Endothelial cell of umbilical vein (primary cell): ENCODE data around the gene P2RY2. TPM values are rescaled to one million over a fixed set of nuclear protein-coding genes. Genes with fewer than 3 reads are reported as not detected.
A peak's percentile ranks its signal among the peaks of the same experiment; 100 is the strongest.

ENCODE experiments used
- BruUV-seq: library from RNA; stranded (reverse); fragments of 400-500 nt; replicated peaks from 2 replicates; lab custom pipeline; 2021; lab: Mats Ljungman, UMichigan
- CTCF ChIA-PET: fragments of 300-600, 350-600 bp; sonication (Branson Sonifier 250); formaldehyde crosslinking; loops from one replicate; lab custom pipeline; 2021; ENCODE audit warnings: antibody characterized with exemption, inconsistent platforms; lab: Charles Lee
- POLR2A ChIA-PET: fragments of 300-600, 350-600 bp; sonication (Branson Sonifier 250); formaldehyde crosslinking; loops from one replicate; lab custom pipeline; 2021; ENCODE audit warnings: antibody characterized with exemption, inconsistent platforms; lab: Charles Lee
- DNase-seq: peaks from one replicate; pipeline ENCODE4 v3.0.0-alpha.2; 2011; ENCODE audit warnings: low read depth, low spot score
- FAIRE-seq: peaks from 2 replicates; lab custom pipeline; 2011; peaks lifted over from hg19 to GRCh38; lab: Jason Lieb, UNC
- H2AFZ ChIP-seq: 2 replicates; pipeline ENCODE4 v1.6.0; 2012; ENCODE audit warnings: low read depth, low read length, control low read depth, inconsistent platforms
- H3K27ac ChIP-seq: 2 replicates; pipeline ENCODE4 v1.5.1; 2011; ENCODE audit warnings: low read depth, mild to moderate bottlenecking, control low read depth, low read length, moderate library complexity; ENCODE audit not compliant: insufficient read depth
- H3K27me3 ChIP-seq, 2 experiments: 2 replicates each; pipeline versions ENCODE4 v1.6.0 to v1.6.1; 2011; ENCODE audit warnings: low read length in 2 of 2, mixed read lengths in 1 of 2; ENCODE audit not compliant: control insufficient read depth in 2 of 2, insufficient read depth in 2 of 2
- H3K36me3 ChIP-seq, 2 experiments: 2 replicates in 1 of 2; 3 replicates in 1 of 2; pipeline ENCODE4 v1.5.1; 2011; ENCODE audit warnings: low read length in 2 of 2, mild to moderate bottlenecking in 1 of 2, moderate library complexity in 1 of 2; ENCODE audit not compliant: control insufficient read depth in 2 of 2, insufficient read depth in 2 of 2; ENCODE audit errors: extremely low read depth in 1 of 2
- H3K4me1 ChIP-seq: 3 replicates; pipeline ENCODE4 v1.5.1; 2011; ENCODE audit warnings: mild to moderate bottlenecking, low read length; ENCODE audit not compliant: control insufficient read depth, insufficient read depth; ENCODE audit errors: extremely low read depth
- H3K4me2 ChIP-seq: 2 replicates; pipeline ENCODE4 v1.6.1; 2011; ENCODE audit warnings: low read length, control low read depth, mixed read lengths; ENCODE audit not compliant: insufficient read depth
- H3K4me3 ChIP-seq, 3 experiments: fragments of 200-600 bp in 1 of 3; sonication (generic), shearing (Covaris generic) in 1 of 3; replicated peaks in 1 of 3; 2 replicates each; pipeline ENCODE4 v1.5.1; 2011 to 2016; ENCODE audit warnings: control low read depth in 3 of 3, low read length in 3 of 3, mild to moderate bottlenecking in 2 of 3, inconsistent platforms in 1 of 3, low read depth in 1 of 3, moderate library complexity in 1 of 3; ENCODE audit not compliant: insufficient read depth in 1 of 3
- H3K79me2 ChIP-seq: 2 replicates; pipeline ENCODE4 v1.6.0; 2012; ENCODE audit warnings: low read length, inconsistent platforms; ENCODE audit not compliant: control insufficient read depth, insufficient read depth
- H3K9ac ChIP-seq: replicated peaks from 2 replicates; pipeline ENCODE3; 2011; ENCODE audit warnings: low read length, control low read depth; ENCODE audit not compliant: insufficient read depth; ENCODE audit errors: extremely low read depth
- H3K9me1 ChIP-seq: replicated peaks from 3 replicates; pipeline ENCODE4 v1.6.0; 2011; ENCODE audit warnings: mild to moderate bottlenecking, low read length; ENCODE audit not compliant: control insufficient read depth, insufficient read depth; ENCODE audit errors: extremely low read depth
- H3K9me3 ChIP-seq: replicated peaks from 2 replicates; pipeline ENCODE4 v1.5.1; 2012; ENCODE audit warnings: low read length, inconsistent platforms; ENCODE audit not compliant: control insufficient read depth, insufficient read depth
- H4K20me1 ChIP-seq: replicated peaks from 2 replicates; pipeline ENCODE3; 2011; ENCODE audit warnings: mild to moderate bottlenecking, low read length; ENCODE audit not compliant: control insufficient read depth, insufficient read depth; ENCODE audit errors: extremely low read depth
- EZH2 ChIP-seq: IDR thresholded peaks from 2 replicates; pipeline ENCODE4 v1.6.1; 2012; ENCODE audit warnings: borderline replicate concordance, low read depth, mild to moderate bottlenecking, moderate library complexity, low read length, inconsistent platforms; ENCODE audit not compliant: severe bottlenecking
- FOS ChIP-seq: IDR thresholded peaks from 2 replicates; pipeline ENCODE4 v1.6.1; 2011; ENCODE audit warnings: mild to moderate bottlenecking, low read length, moderate library complexity, borderline replicate concordance; ENCODE audit not compliant: insufficient read depth
- GATA2 ChIP-seq: IDR thresholded peaks from 2 replicates; pipeline ENCODE4 v1.7.0; 2011; ENCODE audit warnings: low read depth, mild to moderate bottlenecking, moderate library complexity, mixed read lengths, low read length; ENCODE audit not compliant: insufficient read length, insufficient read depth
- JUN ChIP-seq: IDR thresholded peaks from 2 replicates; pipeline ENCODE4 v1.6.1; 2011; ENCODE audit warnings: borderline replicate concordance, low read depth; ENCODE audit not compliant: insufficient read length, insufficient read depth
- MYC ChIP-seq: IDR thresholded peaks from one replicate; pipeline ENCODE4 v1.6.1; 2011; ENCODE audit warnings: mild to moderate bottlenecking, low read depth, low read length
- POLR2A ChIP-seq: IDR thresholded peaks from 2 replicates; pipeline ENCODE4 v1.6.1; 2012; ENCODE audit warnings: low read depth, mild to moderate bottlenecking, control low read depth, low read length
- dilution Hi-C: fragments of 300-500 bp; cut with MboI; formaldehyde crosslinking; loops from one replicate; pipeline ENCODE4 v1.15.0; 2019; ENCODE audit warnings: low sequenced_read_pairs; ENCODE audit not compliant: extremely low pct_ligation_motif_present
- intact Hi-C: fragments of 100-400 bp; cut with micrococcal nuclease; formaldehyde crosslinking; loops from one replicate; pipeline ENCODE4 v1.10.0; 2022
- polyA plus RNA-seq, 4 experiments: library from polyadenylated mRNA; depleted of rRNA in 3 of 4; stranded (reverse) in 3 of 4; unstranded in 1 of 4; fragments of >200 nt; gene quantifications; 2 replicates each; pipeline versions ENCODE4 v1.2.1 to v1.2.3, GENCODE V29; 2011 to 2012; ENCODE audit warnings: missing spikeins in 1 of 4
- total RNA-seq: library from RNA; stranded (reverse); gene quantifications from 2 replicates; pipeline ENCODE4 v1.2.3, GENCODE V29; 2021
- TF ChIP-seq, protein P1 (sequence below): IDR thresholded peaks from 2 replicates; pipeline ENCODE4 v1.6.1; 2011; ENCODE audit not compliant: insufficient read depth, insufficient read length
- TF ChIP-seq, protein P2 (sequence below), 2 donors: IDR thresholded peaks; 1 replicate in 1 of 2; 2 replicates in 1 of 2; pipeline ENCODE4 v1.5.1; 2011; ENCODE audit warnings: low read length in 2 of 2, mild to moderate bottlenecking in 2 of 2, moderate library complexity in 2 of 2, control low read depth in 1 of 2, inconsistent platforms in 1 of 2, low read depth in 1 of 2; ENCODE audit not compliant: insufficient read depth in 1 of 2; ENCODE audit errors: extremely low read depth in 1 of 2

Gene P2RY2
- total and polyA plus RNA-seq, 2 donors (not counting 3 experiments of a cell fraction or from before 2014, with no cell fraction given), result 4.8 to 5.6 TPM

DNA sequence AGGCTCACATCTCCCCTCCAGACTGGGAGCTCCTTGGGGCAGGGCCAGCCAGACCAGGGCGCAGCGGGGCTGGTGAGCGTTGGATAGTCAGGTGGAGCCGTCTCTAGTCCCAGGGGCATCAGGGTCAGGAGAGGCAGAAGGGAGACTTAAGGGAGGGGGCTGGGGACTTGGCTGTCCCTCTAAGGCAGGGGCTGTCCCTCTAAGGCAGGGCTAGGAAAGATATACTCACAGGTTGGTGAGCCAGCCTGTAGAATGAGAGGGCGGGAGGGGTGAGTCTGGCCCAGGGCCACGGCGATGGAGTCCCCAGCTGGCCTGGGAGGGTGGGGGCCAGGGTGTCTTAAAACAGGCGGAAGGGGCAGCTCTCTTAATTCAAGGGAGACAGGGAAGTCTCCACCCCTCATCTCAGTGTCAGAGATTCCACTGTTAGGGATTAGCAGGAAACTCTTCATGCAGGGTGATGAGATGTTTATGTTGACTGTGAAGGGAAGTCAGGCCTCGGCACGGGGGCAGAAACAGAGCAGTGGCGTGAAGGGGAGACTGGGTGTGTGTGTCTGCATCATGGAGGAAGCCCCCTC is 11.3 kb downstream of the P2RY2 start:
- H3K27ac ChIP-seq, result no peak overlapping the region
- FAIRE-seq (no peak), DNase-seq (no peak)
- no TSS peak for BruUV-seq
- H3K36me3 ChIP-seq, result no peaks in the 10 kb centered on the region
- dilution Hi-C loops, result no loop called here
- TF ChIP-seq GATA2, result no peak
- no peak for TF ChIP-seq EZH2
- no peak for TF ChIP-seq FOS
- TF ChIP-seq, protein P1, sequence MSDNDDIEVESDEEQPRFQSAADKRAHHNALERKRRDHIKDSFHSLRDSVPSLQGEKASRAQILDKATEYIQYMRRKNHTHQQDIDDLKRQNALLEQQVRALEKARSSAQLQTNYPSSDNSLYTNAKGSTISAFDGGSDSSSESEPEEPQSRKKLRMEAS, result no peak
- no peak for TF ChIP-seq MYC
- no peak for TF ChIP-seq POLR2A
- no peak for TF ChIP-seq JUN
- TF ChIP-seq, protein P2, sequence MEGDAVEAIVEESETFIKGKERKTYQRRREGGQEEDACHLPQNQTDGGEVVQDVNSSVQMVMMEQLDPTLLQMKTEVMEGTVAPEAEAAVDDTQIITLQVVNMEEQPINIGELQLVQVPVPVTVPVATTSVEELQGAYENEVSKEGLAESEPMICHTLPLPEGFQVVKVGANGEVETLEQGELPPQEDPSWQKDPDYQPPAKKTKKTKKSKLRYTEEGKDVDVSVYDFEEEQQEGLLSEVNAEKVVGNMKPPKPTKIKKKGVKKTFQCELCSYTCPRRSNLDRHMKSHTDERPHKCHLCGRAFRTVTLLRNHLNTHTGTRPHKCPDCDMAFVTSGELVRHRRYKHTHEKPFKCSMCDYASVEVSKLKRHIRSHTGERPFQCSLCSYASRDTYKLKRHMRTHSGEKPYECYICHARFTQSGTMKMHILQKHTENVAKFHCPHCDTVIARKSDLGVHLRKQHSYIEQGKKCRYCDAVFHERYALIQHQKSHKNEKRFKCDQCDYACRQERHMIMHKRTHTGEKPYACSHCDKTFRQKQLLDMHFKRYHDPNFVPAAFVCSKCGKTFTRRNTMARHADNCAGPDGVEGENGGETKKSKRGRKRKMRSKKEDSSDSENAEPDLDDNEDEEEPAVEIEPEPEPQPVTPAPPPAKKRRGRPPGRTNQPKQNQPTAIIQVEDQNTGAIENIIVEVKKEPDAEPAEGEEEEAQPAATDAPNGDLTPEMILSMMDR (IDR thresholded peaks at IDR 0.05; ENCODE audit: extremely low read depth in 1 of 2, insufficient read depth in 1 of 2, low read depth in 1 of 2, low read length in 2 of 2), result no peak
- POLR2A ChIA-PET, result no interaction called here
- intact Hi-C loops, result no loop called here
- no peak overlapping the region for H3K4me3 ChIP-seq
- no peaks in the 10 kb centered on the region for H4K20me1 ChIP-seq
- H3K79me2 ChIP-seq, result no peaks in the 10 kb centered on the region
- H2AFZ ChIP-seq, result peak overlapping the region; percentile 15
- no peak overlapping the region for H3K9ac ChIP-seq
- H3K9me1 ChIP-seq, result no peaks in the 10 kb centered on the region
- no peaks in the 10 kb centered on the region for H3K4me1 ChIP-seq
- no peak overlapping the region for H3K4me2 ChIP-seq
- no peaks in the 10 kb centered on the region for H3K9me3 ChIP-seq
- CTCF ChIA-PET, result interaction anchor here (1.4 kb wide), 2 partner anchors 13 to 52 kb away, joined by 3 to 5 read pairs; no protein-coding TSS in a partner anchor
- no peaks in the 10 kb centered on the region for H3K27me3 ChIP-seq
